HG02840 (cell line): ENCODE measurements around the gene EDEM1.
"Not testable (repeated sequence)": the region's sequence is repeated elsewhere in the genome, so short reads cannot be mapped to it uniquely, and the experiment has no call there.

Experiments
- ATAC-seq: cut with Tn5 transposase; IDR thresholded peaks from one replicate; pipeline ENCODE4 v1.9.1; 2021; ENCODE audit warnings: mild to moderate bottlenecking, moderate library complexity, moderate number of reproducible peaks; ENCODE audit not compliant: unreplicated experiment, low FRiP score

EDEM1 gene

GRCh38 chr3:5227812-5228211, 40.3 kb downstream of the EDEM1 start:
- ATAC-seq: no peak

GRCh38 chr3:5229414-5229813, 41.9 kb downstream of the EDEM1 start:
- ATAC-seq: no peak

GRCh38 chr3:5231074-5231473, 43.6 kb downstream of the EDEM1 start:
- no peak for ATAC-seq

- no peak for ATAC-seq
Observed at GRCh38 chr3:5231487-5231886, 44.0 kb downstream of the EDEM1 start.

- ATAC-seq: no peak
Observed at GRCh38 chr3:5232570-5232969, 45.1 kb downstream of the EDEM1 start.

GRCh38 chr3:5233026-5233425, 45.5 kb downstream of the EDEM1 start:
- ATAC-seq: no peak

- ATAC-seq: no peak
Observed at GRCh38 chr3:5235655-5236054, 48.1 kb downstream of the EDEM1 start.

GRCh38 chr3:5238545-5238944, 51.0 kb downstream of the EDEM1 start:
- no peak for ATAC-seq

GRCh38 chr3:5239602-5240001, 52.1 kb downstream of the EDEM1 start:
- no peak for ATAC-seq

- no peak for ATAC-seq
Observed at GRCh38 chr3:5240740-5241139, 53.2 kb downstream of the EDEM1 start.

GRCh38 chr3:5242785-5243184, 55.3 kb downstream of the EDEM1 start:
- not testable (repeated sequence) for ATAC-seq

GRCh38 chr3:5245927-5246326, 58.4 kb downstream of the EDEM1 start:
- ATAC-seq: no peak

- no peak for ATAC-seq
Observed at GRCh38 chr3:5248822-5249221, 61.3 kb downstream of the EDEM1 start.

GRCh38 chr3:5250467-5251195, 63.1 kb downstream of the EDEM1 start:
- ATAC-seq: no peak

- no peak for ATAC-seq
Observed at GRCh38 chr3:5251196-5251583, 63.7 kb downstream of the EDEM1 start.

GRCh38 chr3:5252131-5252530, 64.6 kb downstream of the EDEM1 start:
- no peak for ATAC-seq

GRCh38 chr3:5254281-5255048, 67.0 kb downstream of the EDEM1 start:
- ATAC-seq: no peak

- ATAC-seq: no peak
Observed at GRCh38 chr3:5255404-5256344, 68.2 kb downstream of the EDEM1 start.

- no peak for ATAC-seq
Observed at GRCh38 chr3:5258526-5258925, 71.0 kb downstream of the EDEM1 start.

- ATAC-seq: no peak
Observed at GRCh38 chr3:5260992-5261501, 73.5 kb downstream of the EDEM1 start.

- no peak for ATAC-seq
Observed at GRCh38 chr3:5262507-5262906, 75.0 kb downstream of the EDEM1 start.
